NCI-H226 (cell line): ENCODE data around the gene RBM22.
"Not testable (repeated sequence)": the region's sequence is repeated elsewhere in the genome, so short reads cannot be mapped to it uniquely, and the experiment has no call there.

Source experiments
- DNase-seq: peaks from one replicate; pipeline ENCODE4 v3.0.0-alpha.2; 2015

Gene RBM22

DNA sequence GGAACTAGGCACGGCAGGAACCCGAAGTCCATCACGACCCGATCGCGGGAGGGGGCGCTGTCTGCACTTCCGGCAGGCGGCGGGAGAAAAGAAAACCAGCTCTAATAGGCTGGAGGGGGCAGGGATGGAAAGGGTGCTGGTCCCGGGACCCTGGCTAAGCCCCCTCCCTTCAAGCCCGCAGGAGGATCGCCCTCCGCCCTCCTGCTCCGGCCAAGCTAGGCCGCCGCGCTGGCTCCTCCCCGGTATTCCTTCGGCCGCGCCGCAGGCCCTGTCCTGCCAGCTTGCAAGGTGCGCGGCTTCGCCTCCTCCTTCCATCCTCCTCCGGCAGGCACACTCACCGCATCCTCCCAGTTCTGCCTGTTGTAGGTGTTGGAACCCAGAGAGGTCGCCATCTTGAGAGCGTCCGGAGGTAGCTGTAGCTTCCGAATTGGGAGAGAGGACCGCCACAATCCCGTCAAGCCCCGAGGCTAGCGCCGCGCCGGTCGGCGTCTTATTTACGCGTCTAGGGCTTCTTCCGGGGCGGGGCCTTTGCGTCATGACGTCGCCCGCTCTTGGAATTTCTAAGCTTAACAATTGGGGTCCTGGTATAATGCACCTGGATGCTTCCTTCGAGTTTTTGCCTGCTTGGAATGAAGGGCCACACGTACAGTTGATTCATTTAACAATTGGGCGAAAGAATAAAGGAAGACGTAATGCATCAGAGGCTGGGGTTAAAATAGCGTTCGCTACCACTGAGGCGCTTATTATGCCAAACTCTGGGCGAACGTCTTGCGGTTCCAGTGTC, at the start of gene RBM22:
Gene RBM22 (minus strand): TSS at position 469 of the 784 bp plus-strand sequence. CDS start 77 bp downstream, at position 392.
- peak; percentile 86 for DNase-seq

DNA sequence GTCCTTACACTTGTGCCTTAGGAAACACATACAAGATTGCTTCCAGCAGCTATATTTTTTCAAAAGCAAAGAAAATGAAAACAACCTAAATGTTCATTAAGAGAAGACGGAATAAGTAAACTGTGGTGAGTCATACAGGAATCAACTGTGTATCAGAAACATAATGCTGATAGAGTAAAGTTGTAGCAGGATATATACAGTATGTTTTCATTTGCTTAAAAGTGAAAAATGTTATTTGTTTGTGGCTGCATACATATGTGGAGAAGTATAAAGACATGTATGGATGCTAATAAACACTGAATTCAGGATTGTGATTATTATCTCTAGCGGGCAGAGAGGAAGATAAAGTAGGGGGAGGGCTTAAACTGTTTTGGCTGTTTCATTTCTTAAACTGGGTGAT, 49.6 kb upstream of the RBM22 start:
- DNase-seq = no peak

DNA sequence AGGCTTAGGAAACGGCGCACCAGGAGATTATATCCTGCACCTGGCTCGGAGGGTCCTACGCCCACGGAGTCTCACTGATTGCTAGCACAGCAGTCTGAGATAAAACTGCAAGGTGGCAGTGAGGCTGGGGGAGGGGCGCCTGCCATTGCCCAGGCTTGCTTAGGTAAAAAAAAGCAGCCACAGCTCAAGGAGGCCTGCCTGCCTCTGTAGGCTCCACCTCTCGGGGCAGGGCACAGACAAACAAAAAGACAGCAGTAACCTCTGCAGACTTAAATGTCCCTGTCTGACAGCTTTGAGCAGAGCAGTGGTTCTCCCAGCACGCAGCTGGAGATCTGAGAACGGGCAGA, 42.3 kb upstream of the RBM22 start:
- DNase-seq = not testable (repeated sequence)

DNA sequence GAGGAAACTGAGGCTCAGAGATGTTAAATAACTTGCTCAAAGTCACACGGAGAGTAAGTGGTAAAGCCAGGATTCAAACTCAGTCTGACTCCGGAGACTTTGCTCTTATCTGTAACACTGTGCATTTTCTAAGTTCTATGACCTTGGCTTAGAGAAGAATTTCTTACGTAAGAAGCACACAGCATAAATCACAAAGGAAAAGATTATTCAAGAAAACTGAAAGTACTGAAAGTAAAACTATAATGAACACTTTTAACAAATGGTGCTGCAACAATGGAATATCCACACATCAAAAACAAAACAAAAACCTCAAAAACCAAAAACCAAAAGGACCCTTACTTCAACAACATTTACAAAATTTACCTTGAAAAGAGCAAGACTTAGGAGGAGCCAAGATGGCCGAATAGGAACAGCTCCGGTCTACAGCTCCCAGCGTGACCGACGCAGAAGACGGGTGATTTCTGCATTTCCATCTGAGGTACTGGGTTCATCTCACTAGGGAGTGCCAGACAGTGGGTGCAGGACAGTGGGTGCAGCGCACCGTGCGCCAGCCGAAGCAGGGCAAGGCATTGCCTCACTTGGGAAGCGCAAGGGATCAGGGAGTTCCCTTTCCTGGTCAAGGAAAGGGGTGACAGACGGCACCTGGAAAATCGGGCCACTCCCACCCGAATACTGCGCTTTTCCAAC, 41.7 kb upstream of the RBM22 start:
- DNase-seq = not testable (repeated sequence)

DNA sequence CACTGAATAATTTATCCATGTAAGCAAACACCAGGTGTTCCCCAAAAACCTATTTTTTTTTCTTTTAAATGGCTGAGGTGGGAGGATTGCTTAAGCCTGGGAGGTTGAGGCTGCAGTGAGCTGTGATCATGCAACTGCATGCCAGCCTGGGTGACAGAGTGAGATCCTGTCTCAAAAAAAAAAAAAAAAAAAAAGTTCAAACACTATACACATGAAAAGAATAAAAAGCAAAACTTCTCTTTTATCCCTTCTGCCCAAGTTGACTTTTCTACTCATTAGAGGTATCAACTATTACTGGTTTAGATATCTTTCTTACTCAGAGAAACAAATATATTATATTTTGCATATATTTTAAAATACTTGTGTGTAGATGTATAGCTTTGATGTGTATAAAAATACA, 40.1 kb upstream of the RBM22 start:
- DNase-seq = no peak

DNA sequence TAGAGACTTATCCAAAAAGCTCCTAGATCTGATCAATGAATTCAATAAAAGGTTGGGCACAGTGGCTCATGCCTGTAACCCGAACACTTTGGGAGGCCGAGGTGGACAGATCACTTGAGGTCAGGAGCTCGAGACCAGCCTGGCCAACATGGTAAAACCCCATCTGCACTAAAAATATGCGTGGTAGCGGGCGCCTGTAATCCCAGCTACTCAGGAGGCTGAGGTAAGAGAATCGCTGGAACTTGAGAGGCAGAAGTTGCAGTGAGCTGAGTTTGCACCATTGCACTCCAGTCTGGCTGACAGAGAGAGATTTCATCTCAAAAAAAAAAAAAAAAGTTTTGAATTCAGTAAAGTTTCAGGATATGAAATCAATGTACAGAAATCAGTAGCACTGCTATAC, 38.0 kb upstream of the RBM22 start:
- no peak for DNase-seq

DNA sequence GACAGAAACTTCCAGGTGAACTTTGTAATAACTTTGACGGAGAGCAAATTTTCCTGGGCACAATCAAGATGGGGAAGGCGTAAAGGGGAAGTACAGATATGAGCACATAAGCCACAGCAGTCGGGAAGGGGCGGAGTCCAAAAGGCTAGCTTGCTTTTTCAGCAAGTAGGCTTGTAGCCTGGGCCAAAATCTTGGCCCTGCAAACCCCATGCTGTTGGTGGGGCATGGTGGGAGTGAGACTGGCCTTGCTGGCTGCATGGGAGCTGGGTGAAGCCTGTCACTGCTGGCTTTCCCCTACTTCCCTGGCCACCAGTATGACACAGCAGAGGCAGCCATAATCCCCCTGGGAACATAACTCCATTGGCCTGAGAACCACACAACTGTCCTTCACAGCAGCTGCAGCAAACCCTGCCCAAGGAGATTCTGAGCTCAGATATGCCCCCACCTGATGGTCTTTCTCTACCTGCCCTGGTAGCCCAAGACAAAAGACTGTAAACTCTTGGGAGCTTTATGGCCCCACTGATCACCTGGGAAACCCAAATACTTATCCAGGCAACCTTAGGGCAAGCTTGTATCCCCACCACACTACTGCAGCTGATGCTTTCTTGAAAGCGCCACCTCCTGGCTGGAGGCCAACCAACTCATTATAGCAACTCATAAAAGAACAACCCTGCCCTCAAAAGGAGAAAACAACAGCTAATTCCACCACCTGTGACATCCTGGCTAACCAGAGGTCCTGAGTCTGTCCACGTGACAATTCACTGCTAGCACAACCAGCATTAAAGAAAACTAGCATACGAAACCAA, 33.9 kb upstream of the RBM22 start:
- DNase-seq = no peak

DNA sequence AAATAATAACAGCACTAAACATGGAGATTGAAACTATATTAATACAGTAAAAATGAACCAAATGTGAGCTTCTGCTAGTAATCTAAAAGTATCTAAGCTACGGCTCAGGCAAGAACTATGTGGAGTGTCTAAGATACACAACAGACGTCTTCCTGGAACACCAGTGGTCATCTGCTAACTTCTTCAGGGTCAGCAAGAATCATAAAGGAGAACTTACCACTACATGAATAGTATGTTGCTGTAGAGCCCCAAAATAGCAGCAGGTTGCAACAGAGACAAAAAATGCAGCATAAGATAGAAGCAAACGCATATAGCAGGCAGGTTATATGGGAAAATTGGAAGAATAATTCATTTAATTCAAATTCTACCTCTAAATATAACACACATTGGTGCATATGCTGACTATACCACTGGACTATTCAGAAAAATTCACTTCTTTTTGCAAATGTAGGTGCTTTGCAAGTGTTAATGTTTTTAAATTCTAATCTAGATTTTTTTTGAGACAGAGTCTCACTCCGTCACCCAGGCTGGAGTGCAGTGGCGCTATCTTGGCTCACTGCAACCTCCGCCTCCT, 30.9 kb upstream of the RBM22 start:
- DNase-seq = no peak

DNA sequence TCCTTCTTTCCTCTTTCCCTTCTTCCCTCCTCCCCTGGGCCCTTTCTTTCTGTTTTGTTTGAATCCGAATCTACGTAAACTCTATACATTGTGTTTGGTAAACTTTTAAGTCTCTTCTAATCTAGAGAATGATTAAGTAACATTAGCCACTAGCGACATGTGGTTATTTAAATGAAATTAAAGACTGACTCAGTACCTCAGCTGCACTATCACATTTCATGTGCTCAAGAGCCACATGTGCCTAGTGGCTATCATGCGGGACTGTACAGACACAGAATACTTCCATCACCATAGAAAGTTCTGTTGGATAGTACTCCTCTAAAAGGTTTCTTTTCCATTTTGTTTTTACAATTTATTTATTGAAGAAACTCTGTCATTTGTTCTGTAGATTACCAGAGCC, 29.0 kb upstream of the RBM22 start:
- DNase-seq = no peak

DNA sequence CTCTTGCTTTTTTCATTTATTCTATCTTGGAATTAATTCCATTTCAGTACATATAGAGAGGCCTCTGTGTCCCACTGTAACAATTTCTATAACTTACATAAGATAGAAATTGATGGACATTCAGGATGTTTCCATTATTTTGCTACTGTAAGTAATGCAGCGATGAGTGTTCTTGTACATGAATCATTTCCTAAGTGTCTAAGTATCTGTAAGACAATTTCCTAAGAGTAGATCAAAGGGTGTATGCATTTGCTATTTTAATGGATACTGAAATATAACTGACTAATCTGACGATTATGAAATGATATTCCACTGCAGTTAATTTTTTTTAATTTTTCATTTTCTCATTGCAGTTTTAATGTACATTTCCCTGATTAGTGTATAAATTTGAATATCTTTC, 23.0 kb upstream of the RBM22 start:
- no peak for DNase-seq

DNA sequence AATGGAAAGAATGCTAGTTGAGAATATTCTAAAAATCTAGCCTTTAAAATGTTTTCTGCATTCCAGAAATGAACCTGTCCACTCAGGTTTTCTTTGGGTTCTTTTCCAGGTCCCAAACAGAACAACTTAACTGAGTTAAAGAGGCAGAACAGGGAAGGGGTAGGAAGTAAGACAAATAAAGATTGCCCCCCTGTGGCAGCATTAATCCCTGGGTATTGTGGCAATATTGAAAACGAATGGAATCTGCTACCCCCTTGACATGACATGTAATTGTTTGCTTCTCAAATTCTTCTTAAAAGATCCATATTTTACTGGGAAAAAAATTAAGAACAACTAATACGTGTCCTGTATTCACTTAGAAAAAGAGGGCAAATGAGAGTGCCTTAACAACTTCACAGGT, 9.3 kb upstream of the RBM22 start:
- no peak for DNase-seq

DNA sequence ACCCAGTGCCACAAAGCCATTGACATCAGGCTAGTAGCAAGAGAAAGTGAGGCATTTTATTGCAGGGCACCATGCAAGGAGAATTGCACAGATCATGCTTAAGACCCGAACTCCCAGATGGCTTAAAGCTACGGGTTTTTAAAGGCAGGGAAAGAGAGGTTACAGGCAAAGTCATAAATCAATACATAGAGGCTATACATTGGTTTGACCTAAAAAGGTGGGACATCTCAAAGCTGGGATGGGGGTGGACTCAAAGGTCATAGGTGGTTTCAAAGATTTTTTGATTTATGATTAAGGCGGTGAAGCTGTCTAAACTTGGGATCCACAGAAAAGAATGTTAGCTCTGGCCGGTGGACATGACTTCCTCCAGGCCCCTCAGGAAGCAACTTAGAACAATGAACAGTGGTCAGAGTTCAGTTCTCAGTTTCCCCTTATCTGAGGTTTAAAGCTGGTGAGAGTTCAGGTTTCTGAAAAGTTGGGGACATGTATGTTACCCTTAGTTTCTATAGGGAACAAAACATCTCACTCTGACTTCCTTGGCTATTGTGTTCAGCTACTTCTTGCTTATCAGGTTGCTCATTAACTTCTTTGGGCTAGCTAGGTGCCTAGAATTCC, 6.0 kb upstream of the RBM22 start:
- DNase-seq = no peak

DNA sequence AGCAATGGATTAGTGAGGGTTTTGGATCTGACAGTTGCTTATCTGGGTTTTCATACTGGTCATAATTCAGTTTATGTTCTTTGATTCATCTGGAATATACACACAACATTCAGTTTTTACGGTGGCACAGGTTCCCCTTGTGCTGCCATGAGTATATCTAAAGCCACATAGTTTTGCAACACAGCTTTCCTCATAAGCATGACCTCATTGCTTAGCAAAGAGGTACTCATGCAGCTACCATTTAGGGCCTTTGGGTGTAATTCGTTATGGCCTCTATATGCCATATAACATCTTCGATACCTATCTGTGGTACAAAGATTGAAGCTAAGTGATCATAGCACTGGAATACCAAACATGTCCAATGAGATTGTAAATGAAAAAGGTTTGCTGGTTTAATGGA, 2.9 kb upstream of the RBM22 start:
- peak; percentile 6 for DNase-seq

DNA sequence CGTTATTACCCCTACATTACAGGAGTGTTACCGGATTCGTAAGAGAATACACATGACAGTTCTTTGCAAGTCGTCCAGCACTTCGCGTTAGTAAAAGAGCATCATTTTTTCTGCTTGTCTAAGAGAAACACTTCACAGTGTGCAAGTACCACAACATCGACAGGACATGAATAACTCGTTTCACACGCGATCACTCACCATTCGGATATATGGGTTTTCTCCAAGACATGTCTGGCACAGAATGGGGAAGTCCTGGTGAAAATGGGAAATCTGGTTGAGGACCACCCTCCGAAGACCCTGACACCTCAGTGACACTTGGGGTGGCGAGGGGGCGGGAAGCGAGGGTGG, 642 bp downstream of the RBM22 start:
- DNase-seq = no peak

DNA sequence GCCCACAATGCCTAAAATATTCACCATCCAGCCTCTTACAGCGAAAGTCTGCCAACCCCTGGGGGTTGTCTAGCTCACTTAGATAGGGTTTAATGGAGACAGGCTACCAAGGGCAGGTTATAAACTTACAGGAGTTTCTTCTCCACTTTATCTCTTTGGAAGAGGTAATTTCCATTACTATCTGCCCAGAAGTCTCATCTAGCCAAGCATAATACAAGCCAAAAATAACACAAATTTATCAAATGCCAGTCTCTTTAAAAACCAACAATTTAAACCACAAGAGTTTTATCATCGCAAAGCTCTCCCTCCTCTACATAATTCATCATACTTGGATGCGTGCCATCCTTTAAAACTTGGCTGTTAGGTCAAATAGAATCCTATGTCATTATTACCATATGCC, 6.2 kb downstream of the RBM22 start:
- DNase-seq = peak; percentile 92

DNA sequence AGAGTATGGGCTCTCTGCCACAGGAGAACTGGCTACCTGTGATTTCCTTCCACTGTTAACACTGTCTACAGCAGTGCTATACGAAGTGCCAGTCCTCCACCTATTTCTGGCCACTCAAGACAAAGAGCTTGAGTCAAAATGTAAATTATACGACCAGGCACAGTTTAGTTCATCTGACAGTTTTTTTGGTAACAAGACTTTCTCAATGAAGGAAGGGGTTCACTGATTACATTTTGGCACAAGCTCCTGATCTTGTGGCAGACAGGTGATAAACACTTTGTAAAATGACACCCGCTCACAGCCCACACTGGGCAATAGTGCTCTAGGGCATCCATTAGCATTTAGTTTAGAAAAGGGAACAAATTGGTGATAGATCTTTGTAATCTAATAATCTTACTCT, 8.6 kb downstream of the RBM22 start:
- no peak for DNase-seq

DNA sequence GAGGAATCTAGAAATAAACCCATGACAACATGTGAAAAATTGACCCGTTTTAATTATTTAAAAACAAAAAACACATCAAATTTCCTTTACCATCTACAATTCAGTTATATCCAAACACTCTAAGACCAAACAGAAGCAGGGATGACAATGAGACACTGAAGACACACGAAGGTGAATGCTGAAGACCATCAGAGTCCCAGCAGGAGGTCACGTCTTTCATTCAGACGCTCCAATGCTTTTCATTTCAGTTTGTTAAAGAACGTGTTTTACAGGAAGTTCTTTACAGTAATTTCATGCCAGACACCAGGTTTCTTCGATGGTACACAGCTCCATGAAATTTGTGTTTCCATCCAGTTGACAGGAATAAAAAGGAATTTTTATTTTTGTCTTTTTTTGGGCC, 10.1 kb downstream of the RBM22 start:
- DNase-seq = no peak

DNA sequence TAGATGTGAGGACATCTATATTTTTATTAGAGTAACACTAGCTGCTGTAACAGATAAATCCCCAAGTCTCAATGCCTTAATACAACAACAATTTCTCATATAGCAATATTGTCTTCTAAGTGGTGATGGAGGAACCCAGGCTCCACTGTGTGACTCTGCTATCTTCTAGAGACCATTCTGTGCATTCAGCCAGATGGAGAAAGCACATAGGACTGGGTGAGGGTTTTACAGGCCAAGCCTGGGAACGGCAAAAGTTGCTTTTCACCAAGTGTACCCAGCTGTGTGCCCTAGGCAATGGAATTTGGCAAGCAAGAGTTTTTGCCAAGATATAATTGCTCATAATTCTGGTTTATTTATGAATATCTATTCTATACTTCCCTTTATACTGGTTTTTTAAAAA, 11.7 kb downstream of the RBM22 start:
- DNase-seq = no peak

DNA sequence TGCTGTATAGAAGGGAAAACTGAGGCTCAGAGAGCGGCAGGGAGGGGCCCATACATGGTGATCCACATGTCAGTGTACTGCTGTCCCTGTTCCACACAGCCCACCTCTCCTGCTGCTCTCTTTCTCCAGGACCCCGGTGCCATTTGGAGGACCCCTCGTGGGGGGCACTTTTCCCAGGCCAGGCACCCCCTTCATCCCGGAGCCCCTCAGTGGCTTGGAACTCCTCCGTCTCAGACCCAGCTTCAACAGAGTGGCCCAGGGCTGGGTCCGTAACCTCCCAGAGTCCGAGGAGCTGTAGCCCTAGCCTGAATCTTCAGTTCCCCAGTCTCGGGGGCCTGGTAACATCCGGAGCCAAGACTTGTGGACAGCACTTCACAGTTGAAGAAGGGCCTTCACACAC, 24.3 kb downstream of the RBM22 start:
- no peak for DNase-seq

DNA sequence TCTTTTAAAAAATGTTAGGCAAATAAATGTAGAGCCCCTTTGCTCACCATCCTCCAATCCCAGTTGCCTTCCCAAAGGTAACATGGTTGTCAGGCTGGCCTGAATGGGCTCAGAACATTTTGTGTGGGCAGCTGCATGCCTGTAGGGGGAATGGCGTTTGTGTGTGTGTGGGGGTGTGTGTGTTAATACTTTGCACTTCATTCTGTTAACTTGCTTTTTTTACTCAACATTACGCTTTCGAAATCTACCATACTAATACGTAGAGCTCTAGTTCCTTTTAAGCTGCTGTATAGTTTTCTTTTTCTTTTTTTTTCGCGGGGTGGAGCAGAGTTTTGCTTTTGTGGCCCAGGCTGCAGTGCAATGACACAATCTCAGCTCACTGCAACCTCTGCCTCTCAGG, 25.8 kb downstream of the RBM22 start:
- DNase-seq = no peak

DNA sequence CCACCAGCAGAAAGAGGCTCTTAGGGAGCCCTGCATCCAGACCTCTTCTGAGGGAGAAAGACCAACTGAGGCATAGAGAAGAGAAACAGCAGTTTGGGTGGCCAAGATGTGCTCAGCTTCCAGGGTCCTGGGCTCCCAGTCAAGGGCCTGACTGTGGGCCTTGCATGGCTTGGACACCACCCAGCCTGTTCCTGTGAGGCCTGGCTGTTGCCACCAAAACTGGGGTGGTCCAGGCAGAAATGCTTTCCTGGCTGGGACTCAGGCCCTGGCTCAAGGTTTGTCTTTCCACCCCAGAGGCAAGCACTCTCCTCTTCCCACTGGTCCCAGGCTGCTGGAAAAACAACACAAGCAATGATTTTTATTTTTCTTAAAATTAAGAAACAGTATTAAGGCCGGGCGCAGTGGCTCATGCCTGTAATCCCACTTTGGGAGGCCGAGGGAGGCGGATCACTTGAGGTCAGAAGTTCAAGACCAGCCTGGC, 26.5 kb downstream of the RBM22 start:
- DNase-seq = no peak

DNA sequence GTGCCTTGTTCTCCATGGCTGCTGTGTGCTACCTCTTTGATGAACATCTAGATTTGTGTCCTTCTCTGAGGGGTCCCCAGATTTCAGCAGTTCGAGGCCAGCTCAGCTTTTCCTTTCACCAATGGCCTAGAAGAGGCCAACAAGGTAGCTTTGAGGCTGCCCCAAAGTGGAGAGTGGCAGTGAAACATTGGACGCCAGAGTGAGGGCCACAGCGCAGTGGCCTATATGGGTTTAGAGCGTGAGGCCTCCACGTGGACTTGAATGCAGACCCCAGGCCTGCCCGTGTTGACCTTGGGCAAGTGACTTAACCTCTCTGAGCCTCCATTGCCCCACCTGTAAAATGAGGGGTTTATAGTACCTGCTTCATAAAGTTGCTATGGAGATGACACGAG, 28.0 kb downstream of the RBM22 start:
- no peak for DNase-seq

DNA sequence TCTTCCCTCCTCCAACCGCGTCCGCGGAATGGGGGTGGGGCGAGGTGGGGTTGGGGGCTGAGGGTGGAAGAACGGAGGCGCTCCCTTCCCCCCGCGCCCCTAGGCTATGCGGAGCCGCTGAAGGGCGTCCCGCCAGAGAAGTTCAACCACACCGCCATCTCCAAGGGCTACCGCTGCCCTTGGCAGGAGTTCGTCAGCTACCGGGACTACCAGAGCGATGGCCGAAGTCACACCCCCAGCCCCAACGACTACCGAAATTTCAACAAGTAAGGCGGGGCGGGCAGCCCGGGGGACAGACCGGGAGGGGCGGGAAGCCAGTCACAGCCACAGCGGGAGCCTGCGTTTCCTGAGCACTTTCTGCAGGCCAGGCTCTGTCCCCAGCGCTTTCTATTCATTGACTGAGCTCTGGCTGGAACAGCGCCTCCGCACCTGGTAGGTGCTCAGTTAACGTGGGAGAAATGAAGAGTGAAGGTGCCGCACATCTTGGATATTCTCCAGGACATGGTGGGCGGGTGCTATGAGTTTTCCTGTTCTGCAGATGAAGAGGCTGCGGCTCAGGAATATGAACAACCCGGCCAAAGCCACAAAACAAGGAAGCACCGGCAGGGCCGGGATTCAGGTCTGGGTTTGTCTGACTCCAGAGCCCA, 28.5 kb downstream of the RBM22 start:
- no peak for DNase-seq
